HG02943 (cell line): ENCODE data around the gene SGCA.

Experiments used
- ATAC-seq: cut with Tn5 transposase; IDR thresholded peaks from one replicate; pipeline ENCODE4 v1.9.1; 2021; ENCODE audit warnings: mild to moderate bottlenecking, low read depth, moderate library complexity; ENCODE audit not compliant: unreplicated experiment

SGCA gene

GRCh38 chr17:50133769-50134099 is 32.1 kb upstream of the SGCA start:
- ATAC-seq = no peak

GRCh38 chr17:50134206-50135110 is 31.3 kb upstream of the SGCA start:
- ATAC-seq = no peak

GRCh38 chr17:50135316-50136095 is 30.3 kb upstream of the SGCA start:
- no peak for ATAC-seq

GRCh38 chr17:50136096-50136687 is 29.6 kb upstream of the SGCA start:
- no peak for ATAC-seq

- no peak for ATAC-seq
These were observed 28.8 kb upstream of the SGCA start for GRCh38 chr17:50137042-50137441.

- ATAC-seq = no peak
These were observed 26.5 kb upstream of the SGCA start for GRCh38 chr17:50139185-50139783.

- ATAC-seq = no peak
These were observed 25.6 kb upstream of the SGCA start for GRCh38 chr17:50139950-50140885.

GRCh38 chr17:50141026-50141744 is 24.6 kb upstream of the SGCA start:
- ATAC-seq = no peak

- no peak for ATAC-seq
These were observed 24.1 kb upstream of the SGCA start for GRCh38 chr17:50141745-50142110.

GRCh38 chr17:50143461-50144176 is 22.2 kb upstream of the SGCA start:
- no peak for ATAC-seq

- no peak for ATAC-seq
These were observed 21.4 kb upstream of the SGCA start for GRCh38 chr17:50144355-50144754.

- ATAC-seq = no peak
These were observed 20.8 kb upstream of the SGCA start for GRCh38 chr17:50144845-50145531.

GRCh38 chr17:50145532-50146229 is 20.1 kb upstream of the SGCA start:
- ATAC-seq = no peak

- no peak for ATAC-seq
These were observed 19.4 kb upstream of the SGCA start for GRCh38 chr17:50146230-50146926.

- ATAC-seq = no peak
These were observed 18.7 kb upstream of the SGCA start for GRCh38 chr17:50146927-50147665.

- no peak for ATAC-seq
These were observed 18.0 kb upstream of the SGCA start for GRCh38 chr17:50147841-50148225.
